ENCODE measurements around the gene WNK1. TPM values are rescaled to one million over a fixed set of nuclear protein-coding genes. Genes with fewer than 3 reads are reported as not detected.
"Not testable (repeated sequence)": the region's sequence is repeated elsewhere in the genome, so short reads cannot be mapped to it uniquely, and the experiment has no call there.

WNK1 gene
- total and polyA plus RNA-seq, 4 donors: 114 to 165 (median 130) TPM

DNA sequence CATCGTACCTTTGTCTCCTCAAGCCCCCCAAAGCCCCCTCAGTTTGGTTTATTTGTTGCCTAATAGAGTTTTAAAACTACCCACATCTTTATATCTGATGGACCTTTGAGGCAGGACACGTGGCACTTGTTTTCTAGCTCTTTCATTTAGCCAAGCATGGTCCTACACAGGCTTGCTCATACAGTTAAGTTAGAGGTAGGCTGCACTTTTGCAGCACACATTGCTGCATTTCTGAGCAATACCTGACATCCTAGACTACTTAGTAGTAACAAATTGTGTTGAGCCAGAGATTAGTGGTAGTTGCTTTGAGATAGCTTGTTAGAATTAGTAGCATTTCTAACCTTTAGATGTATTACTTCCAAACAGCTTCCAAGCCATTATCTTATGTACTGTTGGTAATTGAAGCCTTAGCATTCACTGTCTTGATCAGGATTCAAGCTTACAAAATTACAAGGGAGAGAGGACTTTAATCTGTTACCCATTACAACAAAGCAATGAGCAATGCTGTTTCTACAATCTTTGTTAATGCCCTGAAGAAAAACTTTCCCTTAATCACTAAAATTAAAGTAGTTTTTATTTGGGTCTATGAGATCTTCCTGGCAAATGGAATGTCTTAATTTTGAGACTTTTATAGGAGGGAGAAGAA lies 96.6 kb downstream of the WNK1 start:
- DNase-seq (ENCODE audit: low read depth in 4 of 6, low spot score in 6 of 6): no peak
- no peak overlapping the region for H3K27ac ChIP-seq (ENCODE audit: low read depth, low read length)
- 100% methylated on average over 1 of the region's 2 CpGs for WGBS (ENCODE audit: insufficient coverage)

DNA sequence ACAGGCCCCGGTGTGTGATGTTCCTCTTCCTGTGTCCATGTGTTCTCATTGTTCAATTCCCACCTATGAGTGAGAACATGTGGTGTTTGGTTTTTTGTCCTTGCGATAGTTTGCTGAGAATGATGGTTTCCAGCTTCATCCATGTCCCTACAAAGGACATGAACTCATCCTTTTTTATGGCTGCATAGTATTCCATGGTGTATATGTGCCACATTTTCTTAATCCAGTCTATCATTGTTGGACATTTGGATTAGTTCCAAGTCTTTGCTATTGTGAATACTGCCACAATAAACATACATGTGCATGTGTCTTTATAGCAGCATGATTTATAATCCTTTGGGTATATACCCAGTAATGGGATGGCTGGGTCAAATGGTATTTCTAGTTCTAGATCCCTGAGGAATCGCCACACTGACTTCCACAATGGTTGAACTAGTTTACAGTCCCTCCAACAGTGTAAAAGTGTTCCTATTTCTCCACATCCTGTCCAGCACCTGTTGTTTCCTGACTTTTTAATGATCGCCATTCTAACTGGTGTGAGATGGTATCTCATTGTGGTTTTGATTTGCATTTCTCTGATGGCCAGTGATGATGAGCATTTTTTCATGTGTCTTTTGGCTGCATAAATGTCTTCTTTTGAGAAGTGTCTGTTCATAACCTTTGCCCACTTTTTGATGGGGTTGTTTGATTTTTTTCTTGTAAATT lies 97.5 kb downstream of the WNK1 start:
- H3K4me1 ChIP-seq (ENCODE audit: control insufficient read depth, insufficient read depth, low read length); H3K36me3 ChIP-seq (ENCODE audit: control insufficient read depth, insufficient read depth, low read length); H3K4me3 ChIP-seq (ENCODE audit: low read depth, low read length); H3K9me3 ChIP-seq (ENCODE audit: control insufficient read depth, insufficient read depth, low read length); DNase-seq (ENCODE audit: low read depth in 4 of 6, low spot score in 6 of 6); H3K27ac ChIP-seq (ENCODE audit: low read depth, low read length); H3K27me3 ChIP-seq (ENCODE audit: control insufficient read depth, insufficient read depth, low read length): not testable (repeated sequence)
- no CpG with 5 or more reads among the region's 4 CpGs for WGBS (ENCODE audit: insufficient coverage)

More for the DNA sequence above, 96.6 kb downstream of the WNK1 start:
- H3K9me3 ChIP-seq (ENCODE audit: control insufficient read depth, insufficient read depth, low read length): no peaks in the 10 kb centered on the region
- H3K27me3 ChIP-seq (ENCODE audit: control insufficient read depth, insufficient read depth, low read length): no peaks in the 10 kb centered on the region
- H3K36me3 ChIP-seq (ENCODE audit: control insufficient read depth, insufficient read depth, low read length): no peaks in the 10 kb centered on the region
- no peak overlapping the region for H3K4me3 ChIP-seq (ENCODE audit: low read depth, low read length)
- no peaks in the 10 kb centered on the region for H3K4me1 ChIP-seq (ENCODE audit: control insufficient read depth, insufficient read depth, low read length)

DNA sequence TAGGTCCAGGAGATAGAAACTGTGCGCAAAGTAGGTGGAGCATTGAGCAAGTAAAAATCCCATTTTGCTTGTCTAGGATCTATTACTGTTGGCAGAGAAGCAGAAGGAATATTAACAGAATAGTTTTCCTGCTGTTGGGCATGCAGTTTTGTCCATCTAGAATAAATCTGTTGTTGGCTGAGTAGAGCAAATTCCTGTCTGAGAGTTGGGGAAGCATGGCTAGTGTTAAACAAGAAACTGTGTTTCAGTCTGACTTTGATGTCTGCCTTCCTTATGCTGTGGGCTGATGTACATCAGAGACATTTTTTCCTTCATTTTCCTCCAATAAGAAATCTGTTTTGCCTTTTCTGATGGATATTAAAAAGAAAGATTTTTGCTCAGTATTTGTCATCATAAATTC lies 99.0 kb downstream of the WNK1 start:
- Histone ChIP-seq H3K4me3 (ENCODE audit: low read depth, low read length) (no peak overlapping the region), H3K9me3 (ENCODE audit: control insufficient read depth, insufficient read depth, low read length) (no peaks in the 10 kb centered on the region), H3K4me1 (ENCODE audit: control insufficient read depth, insufficient read depth, low read length) (no peaks in the 10 kb centered on the region), H3K36me3 (ENCODE audit: control insufficient read depth, insufficient read depth, low read length) (no peaks in the 10 kb centered on the region), H3K27me3 (ENCODE audit: control insufficient read depth, insufficient read depth, low read length) (no peaks in the 10 kb centered on the region), H3K27ac (ENCODE audit: low read depth, low read length) (no peak overlapping the region)
- peak in 1 of 6 donors; percentile 11 for DNase-seq (ENCODE audit: low read depth in 4 of 6, low spot score in 6 of 6)
- 67% methylated on average over 1 of the region's 1 CpG for WGBS (ENCODE audit: insufficient coverage)

GRCh38 chr12:851913-852312 lies 99.5 kb downstream of the WNK1 start:
- Histone ChIP-seq H3K27ac (ENCODE audit: low read depth, low read length) (no peak overlapping the region), H3K4me1 (ENCODE audit: control insufficient read depth, insufficient read depth, low read length) (no peaks in the 10 kb centered on the region), H3K27me3 (ENCODE audit: control insufficient read depth, insufficient read depth, low read length) (no peaks in the 10 kb centered on the region), H3K36me3 (ENCODE audit: control insufficient read depth, insufficient read depth, low read length) (no peaks in the 10 kb centered on the region), H3K9me3 (ENCODE audit: control insufficient read depth, insufficient read depth, low read length) (no peaks in the 10 kb centered on the region), H3K4me3 (ENCODE audit: low read depth, low read length) (no peak overlapping the region)
- WGBS (ENCODE audit: insufficient coverage): 67% methylated on average over 1 of the region's 3 CpGs
- DNase-seq (ENCODE audit: low read depth in 4 of 6, low spot score in 6 of 6): no peak

DNA sequence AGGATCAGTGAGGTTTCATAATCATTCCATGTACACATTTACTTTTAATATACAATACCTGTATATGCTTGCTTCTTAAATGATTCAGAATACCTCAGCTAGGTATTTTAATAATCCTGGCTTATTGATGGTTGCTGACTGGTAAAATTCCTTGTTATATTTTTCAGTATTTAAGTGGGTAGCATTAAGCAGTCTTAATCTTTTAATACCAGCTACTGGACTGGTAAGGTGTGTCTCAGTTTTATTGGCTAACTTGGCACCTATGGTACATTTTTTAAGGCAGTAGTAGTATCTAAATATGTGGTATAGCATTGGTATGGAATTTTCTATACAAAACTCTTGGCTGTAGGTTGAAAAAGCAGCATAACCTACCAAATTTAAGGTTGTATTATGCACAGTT lies 100.5 kb downstream of the WNK1 start:
- H3K4me1 ChIP-seq (ENCODE audit: control insufficient read depth, insufficient read depth, low read length): no peaks in the 10 kb centered on the region
- H3K4me3 ChIP-seq (ENCODE audit: low read depth, low read length): no peak overlapping the region
- no peaks in the 10 kb centered on the region for H3K27me3 ChIP-seq (ENCODE audit: control insufficient read depth, insufficient read depth, low read length)
- H3K27ac ChIP-seq (ENCODE audit: low read depth, low read length): no peak overlapping the region
- H3K9me3 ChIP-seq (ENCODE audit: control insufficient read depth, insufficient read depth, low read length): no peaks in the 10 kb centered on the region
- no peak for DNase-seq (ENCODE audit: low read depth in 4 of 6, low spot score in 6 of 6)
- no peaks in the 10 kb centered on the region for H3K36me3 ChIP-seq (ENCODE audit: control insufficient read depth, insufficient read depth, low read length)

DNA sequence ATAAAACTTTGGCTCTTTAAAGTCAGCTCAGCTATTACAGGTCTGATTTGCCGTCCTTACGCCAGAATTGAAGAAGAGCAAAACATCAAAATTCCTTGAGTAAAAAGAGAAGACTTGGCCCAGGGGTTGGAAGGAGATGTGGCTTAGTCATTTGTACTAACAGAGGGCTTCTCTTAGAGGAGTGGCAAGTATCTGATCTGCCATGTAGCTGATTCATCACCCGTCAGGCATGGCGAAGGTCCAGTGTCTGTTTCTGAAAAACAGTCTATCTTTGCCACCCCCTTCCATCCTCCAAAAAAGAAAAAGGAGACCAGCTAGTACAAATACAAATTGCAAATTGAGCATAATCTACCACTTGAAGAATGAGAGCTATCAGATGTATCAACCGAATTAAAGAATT lies 105.2 kb downstream of the WNK1 start:
- WGBS (ENCODE audit: insufficient coverage): 80% methylated on average over 2 of the region's 5 CpGs
- DNase-seq (ENCODE audit: low read depth in 4 of 6, low spot score in 6 of 6): no peak

DNA sequence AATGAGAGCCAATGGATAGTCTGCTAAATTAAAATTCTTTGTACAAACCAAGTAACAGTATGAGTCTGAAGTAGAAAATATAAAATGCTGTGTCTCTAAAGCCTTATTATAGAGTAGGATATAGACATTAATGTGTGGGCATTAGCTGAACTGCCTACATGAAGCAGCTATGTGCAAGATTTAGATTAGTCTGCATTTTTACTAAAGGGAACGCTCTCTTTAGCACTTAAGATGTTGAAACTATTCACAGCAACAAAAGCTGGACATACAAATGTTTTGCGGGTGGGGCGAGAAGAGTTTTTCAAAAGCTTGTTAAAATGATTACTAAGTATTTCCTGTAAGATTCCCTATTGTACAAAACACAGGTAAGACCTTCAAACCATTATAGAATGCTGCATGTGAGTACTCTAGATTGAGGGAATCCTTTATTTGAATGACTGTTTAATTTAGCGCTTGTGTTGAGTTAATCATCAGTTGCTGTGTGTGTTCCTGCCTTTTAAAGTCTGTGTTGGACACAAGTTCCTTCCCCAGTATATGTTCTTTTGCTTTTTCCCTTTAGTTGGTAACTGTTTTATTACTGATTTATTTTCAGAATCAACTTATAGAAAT lies 110.0 kb downstream of the WNK1 start:
- 80% methylated on average over 1 of the region's 4 CpGs for WGBS (ENCODE audit: insufficient coverage)
- DNase-seq (ENCODE audit: low read depth in 4 of 6, low spot score in 6 of 6): no peak
- H3K27ac ChIP-seq (ENCODE audit: low read depth, low read length): no peak overlapping the region
- peaks cover 21% of the 10 kb centered on the region for H3K36me3 ChIP-seq (ENCODE audit: control insufficient read depth, insufficient read depth, low read length)
- no peak overlapping the region for H3K4me3 ChIP-seq (ENCODE audit: low read depth, low read length)
- no peaks in the 10 kb centered on the region for H3K27me3 ChIP-seq (ENCODE audit: control insufficient read depth, insufficient read depth, low read length)
- H3K4me1 ChIP-seq (ENCODE audit: control insufficient read depth, insufficient read depth, low read length): no peaks in the 10 kb centered on the region
- no peaks in the 10 kb centered on the region for H3K9me3 ChIP-seq (ENCODE audit: control insufficient read depth, insufficient read depth, low read length)

More for the DNA sequence above, 105.2 kb downstream of the WNK1 start:
- Histone ChIP-seq H3K36me3 (ENCODE audit: control insufficient read depth, insufficient read depth, low read length) (peaks cover 4% of the 10 kb centered on the region), H3K4me3 (ENCODE audit: low read depth, low read length) (no peak overlapping the region), H3K4me1 (ENCODE audit: control insufficient read depth, insufficient read depth, low read length) (no peaks in the 10 kb centered on the region), H3K9me3 (ENCODE audit: control insufficient read depth, insufficient read depth, low read length) (no peaks in the 10 kb centered on the region), H3K27me3 (ENCODE audit: control insufficient read depth, insufficient read depth, low read length) (no peaks in the 10 kb centered on the region), H3K27ac (ENCODE audit: low read depth, low read length) (no peak overlapping the region)

DNA sequence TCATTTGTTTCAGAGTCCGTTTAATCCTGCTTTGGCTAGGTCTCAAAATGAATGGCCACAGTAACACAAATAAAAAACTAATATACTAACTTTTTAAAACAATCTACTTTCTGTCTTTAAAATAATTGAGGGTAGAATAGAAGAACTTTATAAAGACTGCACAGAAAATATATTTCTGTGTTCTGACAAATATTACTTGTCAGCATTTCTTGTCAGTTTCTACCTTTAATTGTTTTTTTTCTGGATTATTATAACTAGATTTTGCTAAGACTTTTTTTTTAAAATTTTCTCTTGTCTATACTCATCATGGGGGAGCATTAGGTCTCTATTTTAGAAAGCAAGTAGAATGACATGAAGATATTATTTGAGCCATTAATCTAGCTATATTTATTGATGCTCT lies 110.9 kb downstream of the WNK1 start:
- Histone ChIP-seq H3K9me3 (ENCODE audit: control insufficient read depth, insufficient read depth, low read length) (no peaks in the 10 kb centered on the region), H3K36me3 (ENCODE audit: control insufficient read depth, insufficient read depth, low read length) (peaks cover 26% of the 10 kb centered on the region), H3K4me1 (ENCODE audit: control insufficient read depth, insufficient read depth, low read length) (no peaks in the 10 kb centered on the region), H3K4me3 (ENCODE audit: low read depth, low read length) (no peak overlapping the region), H3K27me3 (ENCODE audit: control insufficient read depth, insufficient read depth, low read length) (no peaks in the 10 kb centered on the region), H3K27ac (ENCODE audit: low read depth, low read length) (no peak overlapping the region)
- no CpG with 5 or more reads among the region's 1 CpG for WGBS (ENCODE audit: insufficient coverage)
- DNase-seq (ENCODE audit: low read depth in 4 of 6, low spot score in 6 of 6): no peak

DNA sequence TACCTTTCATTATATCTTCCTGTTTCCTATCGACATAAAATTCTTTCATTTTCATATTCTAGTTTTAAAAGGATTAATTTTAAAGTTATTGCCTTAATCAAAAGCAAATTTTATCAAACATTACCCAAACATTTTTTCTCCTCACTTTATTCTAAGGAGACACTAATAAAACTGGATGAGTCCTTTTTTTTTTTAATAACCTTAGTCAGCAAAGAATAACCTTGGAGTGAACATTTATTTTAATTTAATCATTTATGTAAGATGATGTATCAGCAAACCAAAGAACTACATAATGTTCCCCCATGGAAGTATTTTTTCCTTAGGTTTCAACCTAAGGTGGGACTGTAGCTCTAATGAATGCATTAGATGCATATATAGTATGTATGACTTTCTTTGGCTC lies 113.2 kb downstream of the WNK1 start:
- no peak for DNase-seq (ENCODE audit: low read depth in 4 of 6, low spot score in 6 of 6)
- Histone ChIP-seq H3K27ac (ENCODE audit: low read depth, low read length) (no peak overlapping the region), H3K4me1 (ENCODE audit: control insufficient read depth, insufficient read depth, low read length) (no peaks in the 10 kb centered on the region), H3K9me3 (ENCODE audit: control insufficient read depth, insufficient read depth, low read length) (no peaks in the 10 kb centered on the region), H3K27me3 (ENCODE audit: control insufficient read depth, insufficient read depth, low read length) (no peaks in the 10 kb centered on the region), H3K36me3 (ENCODE audit: control insufficient read depth, insufficient read depth, low read length) (peaks cover 23% of the 10 kb centered on the region), H3K4me3 (ENCODE audit: low read depth, low read length) (no peak overlapping the region)
- no CpG with 5 or more reads among the region's 1 CpG for WGBS (ENCODE audit: insufficient coverage)

- Histone ChIP-seq H3K27ac (ENCODE audit: low read depth, low read length) (no peak overlapping the region), H3K36me3 (ENCODE audit: control insufficient read depth, insufficient read depth, low read length) (peaks cover 32% of the 10 kb centered on the region), H3K4me3 (ENCODE audit: low read depth, low read length) (no peak overlapping the region), H3K9me3 (ENCODE audit: control insufficient read depth, insufficient read depth, low read length) (no peaks in the 10 kb centered on the region), H3K4me1 (ENCODE audit: control insufficient read depth, insufficient read depth, low read length) (no peaks in the 10 kb centered on the region), H3K27me3 (ENCODE audit: control insufficient read depth, insufficient read depth, low read length) (no peaks in the 10 kb centered on the region)
- WGBS (ENCODE audit: insufficient coverage): 100% methylated on average over 4 of the region's 5 CpGs
- no peak for DNase-seq (ENCODE audit: low read depth in 4 of 6, low spot score in 6 of 6)
These were observed 115.5 kb downstream of the WNK1 start for GRCh38 chr12:867905-868304.
